D721Med (cell line): ENCODE measurements around the gene IFT122.
"Not testable (repeated sequence)": the region's sequence is repeated elsewhere in the genome, so short reads cannot be mapped to it uniquely, and the experiment has no call there.

Experiments
- DNase-seq: peaks from one replicate; pipeline ENCODE4 v3.0.0; 2011; ENCODE audit warnings: low spot score; ENCODE audit not compliant: insufficient read length
- FAIRE-seq: peaks from 2 replicates; lab custom pipeline; 2011; peaks lifted over from hg19 to GRCh38; lab: Jason Lieb, UNC
- CTCF ChIP-seq: IDR thresholded peaks from 2 replicates; pipeline ENCODE4 v1.5.1; 2012; ENCODE audit warnings: mild to moderate bottlenecking, control low read depth; ENCODE audit not compliant: insufficient read depth; ENCODE audit errors: missing control alignments

Gene IFT122

GRCh38 chr3:129506231-129506742 lies 66.3 kb downstream of the IFT122 start:
- no peak for TF ChIP-seq CTCF
- DNase-seq (no peak), FAIRE-seq (no peak)

- DNase-seq (no peak), FAIRE-seq (no peak)
- TF ChIP-seq CTCF: no peak
Observed at GRCh38 chr3:129507181-129507831, 67.3 kb downstream of the IFT122 start.

GRCh38 chr3:129512595-129512994 lies 72.6 kb downstream of the IFT122 start:
- FAIRE-seq: no peak
- no peak for TF ChIP-seq CTCF
- DNase-seq: no peak

- FAIRE-seq: no peak
Observed at GRCh38 chr3:129513705-129514104, 73.7 kb downstream of the IFT122 start.

GRCh38 chr3:129514110-129514509 lies 74.1 kb downstream of the IFT122 start:
- FAIRE-seq: no peak
- DNase-seq: no peak
- TF ChIP-seq CTCF: no peak

More at GRCh38 chr3:129513705-129514104, 73.7 kb downstream of the IFT122 start:
- TF ChIP-seq CTCF: no peak
- no peak for DNase-seq

GRCh38 chr3:129514563-129514962 lies 74.5 kb downstream of the IFT122 start:
- TF ChIP-seq CTCF: no peak
- FAIRE-seq (no peak), DNase-seq (no peak)

- not testable (repeated sequence) for DNase-seq, FAIRE-seq
Observed at GRCh38 chr3:129515108-129515820, 75.2 kb downstream of the IFT122 start.

GRCh38 chr3:129515821-129516432 lies 75.9 kb downstream of the IFT122 start:
- not testable (repeated sequence) for FAIRE-seq, DNase-seq
